Measurements from ENCODE around the gene ERMAP.

DNA sequence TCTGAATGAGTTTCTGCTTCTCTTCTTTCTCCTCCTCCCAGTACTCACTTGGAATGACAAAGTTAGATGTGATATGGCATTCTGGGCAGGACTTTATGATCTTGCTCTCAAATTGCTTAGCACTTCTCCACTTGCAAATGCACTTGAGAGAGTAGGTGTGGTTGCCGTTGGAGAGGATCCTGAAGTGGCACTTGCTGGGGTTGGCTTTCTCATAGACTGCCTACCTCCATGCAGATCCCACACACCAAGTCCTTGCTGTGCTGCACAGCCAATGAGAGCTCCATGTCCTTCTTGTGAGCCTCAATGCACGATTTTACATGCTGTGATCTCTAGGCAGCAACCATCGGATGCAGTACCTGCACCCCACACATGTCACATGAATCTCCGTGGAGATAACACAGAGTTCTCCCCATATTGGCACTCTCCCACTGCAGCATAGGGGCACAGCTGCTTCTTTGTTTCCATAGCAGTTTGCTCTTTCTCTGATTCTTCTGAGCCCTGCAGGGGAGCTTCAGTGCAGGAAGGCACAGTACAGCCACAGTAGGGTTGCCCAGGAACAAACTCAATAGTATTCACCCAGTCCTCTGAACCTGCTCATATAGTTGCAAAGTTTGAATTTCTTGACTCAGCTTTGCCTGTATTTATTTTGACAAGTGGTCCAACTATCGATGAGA is 74.7 kb downstream of the ERMAP start:
- TF ChIP-seq, protein P1, sequence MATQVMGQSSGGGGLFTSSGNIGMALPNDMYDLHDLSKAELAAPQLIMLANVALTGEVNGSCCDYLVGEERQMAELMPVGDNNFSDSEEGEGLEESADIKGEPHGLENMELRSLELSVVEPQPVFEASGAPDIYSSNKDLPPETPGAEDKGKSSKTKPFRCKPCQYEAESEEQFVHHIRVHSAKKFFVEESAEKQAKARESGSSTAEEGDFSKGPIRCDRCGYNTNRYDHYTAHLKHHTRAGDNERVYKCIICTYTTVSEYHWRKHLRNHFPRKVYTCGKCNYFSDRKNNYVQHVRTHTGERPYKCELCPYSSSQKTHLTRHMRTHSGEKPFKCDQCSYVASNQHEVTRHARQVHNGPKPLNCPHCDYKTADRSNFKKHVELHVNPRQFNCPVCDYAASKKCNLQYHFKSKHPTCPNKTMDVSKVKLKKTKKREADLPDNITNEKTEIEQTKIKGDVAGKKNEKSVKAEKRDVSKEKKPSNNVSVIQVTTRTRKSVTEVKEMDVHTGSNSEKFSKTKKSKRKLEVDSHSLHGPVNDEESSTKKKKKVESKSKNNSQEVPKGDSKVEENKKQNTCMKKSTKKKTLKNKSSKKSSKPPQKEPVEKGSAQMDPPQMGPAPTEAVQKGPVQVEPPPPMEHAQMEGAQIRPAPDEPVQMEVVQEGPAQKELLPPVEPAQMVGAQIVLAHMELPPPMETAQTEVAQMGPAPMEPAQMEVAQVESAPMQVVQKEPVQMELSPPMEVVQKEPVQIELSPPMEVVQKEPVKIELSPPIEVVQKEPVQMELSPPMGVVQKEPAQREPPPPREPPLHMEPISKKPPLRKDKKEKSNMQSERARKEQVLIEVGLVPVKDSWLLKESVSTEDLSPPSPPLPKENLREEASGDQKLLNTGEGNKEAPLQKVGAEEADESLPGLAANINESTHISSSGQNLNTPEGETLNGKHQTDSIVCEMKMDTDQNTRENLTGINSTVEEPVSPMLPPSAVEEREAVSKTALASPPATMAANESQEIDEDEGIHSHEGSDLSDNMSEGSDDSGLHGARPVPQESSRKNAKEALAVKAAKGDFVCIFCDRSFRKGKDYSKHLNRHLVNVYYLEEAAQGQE (IDR thresholded peaks at IDR 0.05; ENCODE audit: insufficient read depth in 1 of 2, low read depth in 2 of 2, low read length in 2 of 2), result no peak
- TF ChIP-seq SIN3A (IDR thresholded peaks at IDR 0.05; ENCODE audit: borderline replicate concordance, insufficient read depth, low read length) (no peak), POLR2AphosphoS5 (IDR thresholded peaks at IDR 0.05; ENCODE audit: low read depth, low read length) (no peak), TAF1 (IDR thresholded peaks at IDR 0.05; ENCODE audit: borderline replicate concordance, insufficient read depth, low read length) (no peak), FOXP2 (optimal IDR thresholded peaks at IDR 0.05; ENCODE audit: borderline replicate concordance, extremely low read depth, extremely low read length, insufficient read depth) (no peak)

Measured in PFSK-1 (cell line).